PC-9 (cell line): ENCODE measurements around the gene PHLDB2.

ENCODE experiments used
- CTCF ChIP-seq: fragments of 200-600 bp; sonication (generic); conservative IDR thresholded peaks from 2 replicates; pipeline ENCODE4 v1.6.1; 2017; ENCODE audit warnings: mixed run types, antibody characterized with exemption, mild to moderate bottlenecking, moderate library complexity
- EZH2 ChIP-seq: fragments of 200-600 bp; sonication (generic); IDR thresholded peaks from 2 replicates; pipeline ENCODE4 v1.8.0; 2017; ENCODE audit warnings: antibody characterized with exemption, low read depth

GRCh38 chr3:111890051-111890580 is 31.1 kb downstream of the PHLDB2 start:
- no peak for TF ChIP-seq CTCF
- TF ChIP-seq EZH2, result no peak
